SKM-1 (cell line): Measurements from ENCODE around the gene CTNND2.
"Not testable (repeated sequence)": the region's sequence is repeated elsewhere in the genome, so short reads cannot be mapped to it uniquely, and the experiment has no call there.

Experiments used
- DNase-seq: peaks from one replicate; lab custom pipeline; 2025; ENCODE audit not compliant: unreplicated experiment; lab: John Stamatoyannopoulos, UW

Gene CTNND2

DNA sequence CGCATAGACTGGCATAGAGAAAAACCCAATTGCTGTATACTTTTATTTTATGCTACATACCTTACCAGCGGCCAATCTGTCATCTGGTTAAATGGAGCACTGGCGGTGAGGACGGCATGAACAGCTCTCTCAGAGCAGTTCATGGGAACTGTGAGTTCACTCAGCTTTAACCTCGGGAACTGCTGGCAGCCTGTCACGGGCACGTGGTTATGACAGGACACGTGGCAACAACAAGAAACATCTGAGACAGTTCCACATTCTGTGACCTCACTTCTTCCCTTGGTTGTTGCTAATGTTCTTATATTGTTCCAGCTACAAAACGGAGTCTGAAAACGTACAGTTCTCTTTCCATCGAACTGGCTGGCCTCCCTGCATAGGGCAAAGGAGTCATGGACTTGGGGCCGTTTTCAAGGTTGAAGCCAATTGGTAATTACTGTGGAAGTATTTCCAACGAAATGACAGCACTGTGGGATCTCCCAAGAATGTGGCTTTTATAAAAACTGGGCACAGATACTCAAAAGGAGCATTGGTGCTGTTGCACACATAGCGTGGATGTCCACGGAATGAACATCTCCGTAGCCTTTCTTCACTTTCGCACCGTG is 896.9 kb downstream of the CTNND2 start:
- no peak for DNase-seq

DNA sequence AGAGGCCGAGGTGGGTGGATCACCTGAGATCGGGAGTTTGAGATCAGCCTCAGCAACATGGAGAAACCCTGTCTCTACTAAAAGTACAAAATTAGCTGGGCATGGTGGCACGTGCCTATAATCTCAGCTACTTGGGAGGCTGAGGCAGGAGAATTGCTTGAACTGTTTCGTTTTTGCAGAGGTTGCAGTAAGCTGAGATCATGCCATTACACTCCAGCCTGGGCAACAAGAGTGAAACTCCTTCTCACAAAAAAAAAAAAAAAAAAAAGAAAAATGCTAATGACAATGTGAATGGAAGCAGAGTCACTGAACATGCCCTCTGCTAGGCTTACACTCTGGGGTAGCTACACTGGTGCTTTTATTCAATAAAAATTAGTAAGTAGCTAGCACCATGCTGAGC is 899.7 kb downstream of the CTNND2 start:
- not testable (repeated sequence) for DNase-seq

DNA sequence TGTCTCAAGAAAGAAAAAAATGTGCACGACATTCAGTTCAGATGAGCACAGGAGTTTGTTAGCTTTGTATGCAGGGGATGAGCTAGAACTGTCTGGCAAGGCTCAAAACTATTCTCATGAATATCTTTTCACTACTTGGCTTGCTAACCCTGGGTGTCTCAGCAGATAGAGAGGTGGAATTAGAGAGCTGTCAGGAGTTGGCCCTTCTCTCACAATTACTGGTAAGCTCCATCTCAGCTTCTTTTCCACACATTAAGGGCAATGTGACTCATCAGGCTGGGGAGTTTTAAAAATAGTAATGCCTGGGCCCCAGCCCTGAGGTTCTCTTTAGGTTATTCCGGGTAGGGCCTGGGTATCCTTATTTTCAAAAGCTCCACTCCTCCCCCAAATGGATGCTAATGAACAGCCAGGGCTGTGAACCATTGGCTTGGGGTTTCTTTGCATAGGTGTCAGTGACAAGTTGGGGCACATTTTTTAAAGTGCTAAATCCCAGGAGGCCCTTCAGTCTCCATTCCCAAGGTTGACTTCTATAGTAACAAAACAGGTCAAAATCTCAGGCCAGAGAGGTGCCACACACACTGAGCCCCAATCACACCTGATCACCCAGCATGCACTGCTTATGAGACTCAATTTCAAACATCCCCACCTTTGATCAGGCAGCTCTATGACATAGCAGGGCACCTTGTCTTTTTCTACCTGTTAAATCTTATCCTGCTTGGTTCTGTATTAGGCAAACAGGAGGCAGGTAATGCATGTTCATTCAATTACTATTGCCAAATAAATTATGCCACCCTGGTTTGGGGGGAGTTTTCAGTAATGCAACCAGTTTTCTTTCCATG is 903.5 kb downstream of the CTNND2 start:
- no peak for DNase-seq

DNA sequence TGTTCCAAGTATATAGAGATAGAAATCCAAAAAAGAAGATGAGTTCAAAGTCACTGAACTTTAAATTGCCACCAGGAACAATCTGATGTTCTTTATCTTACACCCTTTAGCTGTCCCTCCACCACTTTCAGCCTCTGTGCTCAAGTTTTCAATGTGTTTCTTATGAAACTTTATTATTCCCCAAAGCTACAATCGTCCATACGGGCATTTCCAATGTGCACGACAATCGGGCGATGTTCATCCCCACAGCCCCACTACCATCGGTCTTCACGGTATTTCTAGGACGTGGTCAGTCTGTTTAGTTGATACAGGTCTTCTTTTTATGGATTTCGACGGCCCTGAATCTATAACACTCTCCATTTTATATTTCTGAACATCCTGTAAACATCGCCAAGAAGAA is 904.5 kb downstream of the CTNND2 start:
- no peak for DNase-seq

DNA sequence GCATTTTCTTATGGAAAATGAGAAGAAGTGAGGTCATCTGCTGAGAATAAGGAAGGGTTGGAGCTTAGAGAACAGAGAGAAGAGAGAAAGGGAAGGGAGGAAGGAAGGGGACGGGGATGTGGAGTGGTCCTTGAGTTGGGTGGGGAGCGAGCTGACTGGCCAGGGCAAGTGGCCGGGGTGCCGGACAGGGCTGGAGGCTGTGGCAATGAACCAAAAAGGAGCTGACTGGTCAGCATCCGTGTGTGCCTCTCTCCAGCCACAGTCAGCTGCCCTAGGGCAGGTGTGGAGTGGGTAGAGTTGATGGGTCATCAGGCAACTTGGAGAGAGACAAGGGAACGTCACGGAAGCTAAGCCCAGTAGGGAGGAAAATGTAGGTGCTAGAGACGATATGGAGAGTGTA is 908.4 kb downstream of the CTNND2 start:
- DNase-seq: no peak

DNA sequence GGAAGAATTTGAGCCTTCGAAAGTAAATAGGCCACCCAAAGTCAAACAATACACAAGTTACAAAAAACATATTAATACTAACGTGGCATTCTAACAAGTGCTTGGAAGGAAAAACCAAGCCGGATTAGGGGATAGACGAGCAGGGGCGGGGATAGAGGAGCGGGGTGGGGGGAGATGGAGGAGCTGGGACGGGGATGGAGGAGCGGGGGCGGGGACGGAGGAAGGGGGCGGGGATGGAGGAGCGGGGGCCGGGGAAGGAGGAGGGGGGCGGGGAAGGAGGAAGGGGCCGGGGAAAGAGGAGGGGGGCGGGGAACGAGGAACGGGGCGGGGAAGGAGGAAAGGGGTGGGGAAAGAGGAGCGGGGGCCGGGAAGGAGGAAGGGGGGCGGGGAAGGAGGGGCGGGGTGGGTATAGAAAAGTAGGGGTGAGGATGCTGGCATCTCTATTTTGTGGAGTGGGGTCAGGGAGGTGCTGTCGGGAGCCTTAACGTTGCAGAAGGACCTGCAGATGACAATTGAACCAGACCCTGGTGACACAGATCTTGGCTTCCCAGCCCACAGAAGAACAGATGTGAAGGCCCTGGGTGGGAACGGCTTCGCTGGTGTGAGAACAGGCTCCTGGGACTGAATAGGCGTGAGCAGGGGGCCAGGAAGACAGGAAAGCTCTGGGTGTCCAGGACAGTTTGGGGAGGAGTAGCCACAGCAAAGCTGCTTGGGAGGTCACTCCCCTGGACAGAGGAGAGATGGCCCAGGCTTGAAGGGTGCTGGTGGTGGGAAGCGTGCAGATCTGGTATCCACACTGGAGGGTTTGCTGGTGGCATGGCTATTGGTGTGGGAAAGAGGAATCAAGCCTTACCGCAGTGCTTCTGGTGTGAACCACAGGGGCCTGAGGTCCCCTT is 909.9 kb downstream of the CTNND2 start:
- no peak for DNase-seq

DNA sequence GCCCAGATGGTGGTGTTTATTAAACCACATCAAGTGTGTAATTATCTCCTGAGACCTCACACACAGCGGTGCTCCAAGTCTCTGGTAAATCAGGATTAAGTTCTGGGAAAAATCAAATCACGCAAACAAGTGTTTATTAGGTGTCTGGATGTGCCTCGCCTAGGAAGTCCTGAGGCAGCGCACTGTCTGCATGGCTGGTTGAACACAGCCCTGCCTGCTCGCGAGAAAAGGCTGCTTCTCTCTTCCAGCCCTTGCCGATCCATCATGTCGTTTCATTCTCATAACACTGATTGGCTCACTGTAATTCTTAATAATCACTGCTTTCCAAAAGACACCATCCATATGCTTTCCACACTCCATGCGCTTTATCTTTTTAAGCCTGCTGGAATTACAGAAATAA is 913.6 kb downstream of the CTNND2 start:
- DNase-seq: no peak

DNA sequence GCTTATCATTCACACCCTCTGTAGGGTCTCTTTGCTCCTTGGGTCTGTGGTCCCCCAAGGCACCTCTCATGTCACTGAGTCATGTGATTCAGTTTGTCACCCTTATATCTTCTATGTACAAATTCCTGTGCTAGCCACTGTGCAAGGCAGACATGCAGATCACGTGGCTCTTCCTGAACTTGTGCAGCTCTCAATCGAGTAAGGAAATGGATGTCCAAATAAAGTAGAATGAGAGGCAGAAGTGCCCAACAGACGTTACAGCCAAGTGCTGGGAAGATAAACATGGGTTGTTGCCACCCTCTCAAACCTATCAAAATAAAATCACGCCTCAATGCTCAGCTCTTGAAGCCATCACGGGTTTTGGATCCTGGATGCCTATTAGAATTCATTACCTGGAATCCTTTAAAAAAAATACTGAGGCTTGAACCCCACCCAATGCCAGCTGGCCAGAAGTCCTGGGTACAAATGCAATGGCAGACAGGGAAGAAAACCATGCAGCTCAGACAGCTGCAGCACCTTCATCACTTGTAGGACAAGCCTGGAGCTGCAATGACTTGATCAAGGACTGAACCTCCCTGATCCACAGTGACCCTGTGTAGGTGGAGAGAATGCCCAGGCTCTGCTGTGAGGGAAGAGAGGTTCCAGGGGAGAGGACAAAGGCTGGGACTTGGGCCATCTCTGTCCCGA is 914.5 kb downstream of the CTNND2 start:
- no peak for DNase-seq

DNA sequence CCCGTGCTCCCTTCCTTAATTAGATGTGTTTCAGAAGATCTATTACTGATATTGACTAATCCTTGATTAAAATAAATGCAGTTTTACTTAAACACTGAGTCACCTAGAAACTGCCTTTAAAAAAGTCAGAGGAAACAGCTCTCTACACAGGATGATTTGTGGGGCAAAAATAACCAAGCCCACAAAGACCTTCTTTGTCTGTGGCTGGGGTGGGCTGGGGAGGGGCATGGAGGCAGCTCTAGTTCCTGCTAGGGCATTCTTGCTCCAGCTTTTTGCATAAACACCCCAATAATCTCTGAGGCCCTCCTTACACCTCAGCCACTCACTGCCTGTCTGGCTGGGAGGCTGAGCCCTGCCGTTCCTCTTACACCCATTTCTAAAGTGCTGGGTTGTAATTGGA is 915.6 kb downstream of the CTNND2 start:
- no peak for DNase-seq

DNA sequence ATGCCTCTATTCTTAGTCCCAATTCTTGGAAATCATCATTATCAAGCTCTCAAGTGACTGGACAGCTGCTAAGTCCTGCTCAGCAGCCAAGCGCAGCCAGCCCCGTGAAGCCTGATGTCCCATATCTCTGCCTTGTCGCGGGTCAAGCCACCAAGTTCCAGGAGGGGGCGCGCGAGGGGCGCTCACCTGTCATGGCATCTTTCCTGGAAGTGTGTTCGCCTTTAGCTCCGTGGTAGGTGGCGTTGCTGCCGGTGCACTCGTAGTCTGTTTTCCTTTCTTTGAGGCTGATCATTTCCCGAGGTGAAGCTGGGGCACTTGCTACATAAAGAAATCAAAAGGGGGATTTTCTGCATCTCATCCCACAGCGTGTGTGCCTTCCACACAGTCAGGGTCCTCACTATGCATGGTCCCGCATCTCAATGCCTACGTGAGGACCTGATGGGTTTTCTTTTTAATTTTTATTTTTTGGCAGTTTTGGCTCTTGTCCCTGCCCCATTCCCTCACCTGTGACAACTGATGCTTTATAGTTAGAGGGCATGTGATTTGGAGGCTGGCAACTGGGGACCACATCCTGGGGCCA is 916.2 kb downstream of the CTNND2 start:
- peak; percentile 3 for DNase-seq

DNA sequence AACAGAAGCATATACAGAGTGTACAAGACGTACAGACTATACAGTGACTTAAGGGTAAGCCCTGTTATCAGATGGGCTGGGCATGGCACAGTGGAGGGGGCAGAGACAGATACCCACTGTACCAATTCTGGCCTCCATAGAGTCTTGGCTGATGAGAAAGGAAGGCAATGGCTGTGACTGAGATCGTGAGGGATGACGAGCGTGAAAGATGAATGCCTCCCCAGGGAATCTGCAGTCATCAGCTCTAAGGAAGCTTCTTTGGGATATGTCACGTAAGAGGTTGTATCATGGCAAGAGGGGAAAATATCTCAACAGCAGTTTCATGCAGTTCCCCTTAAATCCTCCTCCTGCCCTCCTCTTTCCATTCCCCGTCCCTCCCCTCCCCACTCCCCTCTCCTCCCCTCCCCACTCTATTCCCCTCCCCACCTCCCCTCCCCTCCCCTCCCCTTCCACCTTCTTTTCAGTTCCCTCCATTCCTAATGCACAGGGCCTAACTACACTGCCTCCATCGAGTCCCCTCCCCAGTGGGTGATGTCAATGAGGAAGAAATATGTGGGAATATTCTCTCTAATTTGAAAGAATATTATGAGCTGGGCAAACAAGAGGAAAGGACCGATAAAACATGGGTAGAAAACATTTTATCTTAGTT is 916.8 kb downstream of the CTNND2 start:
- no peak for DNase-seq

DNA sequence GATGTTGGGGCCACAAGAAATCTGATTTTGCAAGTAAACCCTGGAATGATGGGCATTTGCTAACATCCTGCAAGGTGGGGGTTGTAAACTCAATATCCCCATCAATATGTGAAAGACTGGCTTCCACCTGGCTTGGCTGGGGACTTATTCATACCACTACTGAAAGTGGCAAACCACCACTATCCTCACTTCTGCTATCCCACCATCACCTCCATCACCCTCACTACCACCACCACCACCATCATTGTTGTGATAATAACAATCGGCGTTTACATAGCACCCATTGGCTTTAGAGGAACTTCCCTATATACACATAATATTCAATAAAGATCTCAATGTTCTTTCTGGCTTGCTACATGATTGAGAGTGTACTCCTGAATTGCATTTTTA is 918.5 kb downstream of the CTNND2 start:
- no peak for DNase-seq

DNA sequence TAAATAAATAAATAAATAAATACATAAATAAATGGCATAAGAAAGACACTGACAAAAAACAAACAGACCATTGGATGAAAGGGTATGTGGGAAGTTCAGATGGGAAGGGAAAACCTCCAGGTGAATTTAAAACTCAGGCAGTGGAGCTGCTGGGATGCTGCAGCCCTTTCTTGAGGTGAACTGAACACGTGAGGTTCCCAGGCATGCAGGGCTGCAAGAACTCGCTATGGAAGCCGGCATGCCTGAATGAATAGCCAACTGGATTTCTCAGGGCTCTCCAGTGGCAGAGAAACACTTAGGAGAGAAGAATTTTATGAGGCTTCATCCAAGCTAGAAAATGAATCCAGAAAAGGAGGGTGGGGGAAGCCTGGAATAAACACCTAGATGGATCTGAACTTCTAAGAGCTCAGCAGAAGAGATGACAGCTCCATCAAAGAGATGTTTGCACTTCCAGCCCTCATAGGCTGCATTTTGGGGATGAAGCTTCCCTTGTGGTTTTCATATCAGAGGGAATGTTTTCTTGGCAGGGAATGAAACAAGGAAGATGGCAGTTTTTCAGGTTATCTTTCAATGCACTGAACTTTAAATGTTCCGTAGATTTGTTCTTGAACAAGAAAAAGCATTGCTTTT is 919.0 kb downstream of the CTNND2 start:
- no peak for DNase-seq

DNA sequence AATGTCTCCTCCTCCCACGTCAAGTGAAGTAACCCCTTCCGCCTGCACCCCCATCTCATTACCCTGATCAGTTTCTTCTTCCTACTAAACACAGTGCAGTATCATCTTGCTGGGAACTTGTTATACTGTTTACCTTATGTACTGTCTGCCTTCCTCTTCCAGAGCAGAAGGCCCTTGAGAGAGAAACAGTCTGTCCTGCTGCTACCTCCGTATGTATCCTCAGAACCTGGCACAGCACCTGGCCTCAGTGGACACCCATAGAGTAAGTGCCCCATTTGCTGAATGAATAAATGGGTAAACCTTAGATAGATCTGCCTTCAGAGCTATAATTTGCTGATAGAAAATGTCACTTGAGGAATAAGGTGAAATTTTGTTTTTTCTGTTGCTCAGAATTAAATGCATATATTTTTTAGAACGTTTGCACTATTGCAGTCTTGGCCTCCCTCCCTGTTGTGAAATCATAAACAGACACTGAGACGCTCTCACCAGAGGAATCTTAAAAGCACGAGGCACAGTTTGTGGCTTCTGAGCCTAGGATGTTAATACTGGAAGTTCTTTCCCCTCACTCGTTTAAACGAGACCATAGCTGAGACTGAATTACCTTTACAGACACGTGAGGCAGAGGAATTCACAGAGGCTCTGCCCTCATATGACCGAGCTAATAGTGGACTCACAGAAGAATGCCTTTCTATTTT is 920.1 kb downstream of the CTNND2 start:
- no peak for DNase-seq

DNA sequence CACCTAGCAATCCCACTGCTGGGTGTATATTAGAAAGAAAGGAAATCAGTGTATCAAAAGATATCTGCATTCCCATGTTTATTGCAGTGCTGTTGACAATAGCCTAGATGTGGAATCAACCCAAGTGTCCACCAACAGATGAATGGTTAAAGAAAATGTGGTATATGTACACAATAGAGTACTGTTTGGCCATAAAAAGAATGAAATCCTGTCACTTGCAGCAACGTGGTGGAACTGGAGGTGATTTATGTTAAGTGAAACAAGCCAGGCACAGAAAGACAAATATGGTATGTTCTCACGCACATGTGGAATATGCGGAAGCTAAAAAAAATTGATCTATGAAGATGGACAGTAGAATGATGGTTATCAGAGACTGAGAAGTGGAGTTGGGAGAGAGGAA is 921.6 kb downstream of the CTNND2 start:
- DNase-seq: no peak

DNA sequence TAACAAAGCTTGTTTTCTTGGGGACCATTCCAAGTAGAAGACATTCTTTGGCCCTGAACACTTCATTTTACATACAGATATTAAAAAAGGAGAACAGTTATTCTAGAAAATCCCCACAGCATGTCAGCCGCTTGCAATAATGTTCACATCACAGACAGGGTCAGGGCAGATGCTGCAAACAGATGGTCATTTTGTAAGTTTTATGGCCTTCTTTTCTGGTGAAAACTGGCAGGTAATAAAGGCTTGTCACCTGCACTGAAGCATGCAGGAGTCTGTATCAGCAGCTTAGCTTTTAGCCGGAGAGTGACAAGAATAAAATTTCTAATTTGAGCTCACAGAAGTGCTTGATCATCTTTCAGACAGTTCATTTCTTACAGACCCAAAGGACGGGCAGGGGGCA is 922.3 kb downstream of the CTNND2 start:
- DNase-seq: no peak

DNA sequence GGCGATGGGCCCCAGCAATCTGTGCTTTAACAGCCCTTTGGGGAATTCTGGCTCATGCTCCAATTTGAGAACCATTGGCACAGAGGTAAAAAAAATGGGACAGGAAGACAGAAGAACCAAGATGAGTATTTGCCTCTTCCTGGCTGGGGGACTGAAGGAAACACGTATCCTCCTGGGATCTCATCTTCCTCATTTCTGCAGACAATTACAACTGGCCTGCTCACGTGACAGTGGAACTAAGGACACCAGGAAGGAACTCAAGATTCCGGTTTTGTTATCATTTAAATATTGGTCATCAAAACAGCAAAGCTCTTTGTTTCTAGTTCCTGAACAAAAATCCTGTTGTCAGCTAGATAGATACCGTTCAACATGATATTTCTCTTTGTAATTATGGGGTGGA is 927.2 kb downstream of the CTNND2 start:
- DNase-seq: no peak

DNA sequence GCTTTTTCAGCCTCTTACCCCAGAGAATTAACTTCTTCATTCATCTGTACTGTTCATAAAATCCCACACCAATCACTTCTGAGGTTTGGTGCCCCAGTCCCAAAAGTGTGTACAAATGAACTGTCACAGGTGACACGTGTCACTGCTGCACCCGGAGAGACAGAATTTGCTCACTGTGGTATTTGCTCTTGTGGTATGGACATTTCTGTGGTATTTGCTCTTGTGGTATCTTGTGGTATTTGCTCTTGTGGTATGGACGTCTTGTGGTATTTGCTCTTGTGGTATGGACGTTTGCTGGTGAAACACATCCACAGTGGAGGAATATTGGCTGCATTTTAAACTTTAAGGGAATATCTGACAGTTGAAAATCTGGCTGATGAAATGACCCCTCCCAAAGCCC is 928.3 kb downstream of the CTNND2 start:
- no peak for DNase-seq

DNA sequence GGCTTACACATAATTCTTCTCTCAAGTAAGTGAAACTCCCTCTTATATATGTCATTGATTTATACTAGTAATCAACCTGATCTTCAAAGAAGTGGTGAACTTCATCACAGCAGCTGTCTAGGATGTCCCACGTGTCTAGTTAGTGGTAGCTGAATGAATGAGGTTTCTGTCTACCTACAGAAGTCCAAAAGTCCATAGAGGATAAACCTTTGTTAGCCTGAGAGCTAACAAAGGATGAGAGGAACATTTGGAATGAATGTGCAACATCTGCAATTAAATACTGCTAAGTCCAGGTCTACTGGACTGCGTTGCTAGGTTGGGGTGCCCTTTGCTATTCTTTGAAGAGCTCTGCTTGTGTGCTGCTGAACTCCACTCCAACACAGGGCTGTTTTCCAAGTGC is 929.4 kb downstream of the CTNND2 start:
- no peak for DNase-seq
